ENCODE results near the gene GCHFR. TPM values are rescaled to one million over a fixed set of nuclear protein-coding genes. Genes with fewer than 3 reads are reported as not detected.
A peak's percentile ranks its signal among the peaks of the same experiment; 100 is the strongest.

Gene GCHFR
- not detected for total RNA-seq (ENCODE audit: insufficient read depth, low replicate concordance)

DNA sequence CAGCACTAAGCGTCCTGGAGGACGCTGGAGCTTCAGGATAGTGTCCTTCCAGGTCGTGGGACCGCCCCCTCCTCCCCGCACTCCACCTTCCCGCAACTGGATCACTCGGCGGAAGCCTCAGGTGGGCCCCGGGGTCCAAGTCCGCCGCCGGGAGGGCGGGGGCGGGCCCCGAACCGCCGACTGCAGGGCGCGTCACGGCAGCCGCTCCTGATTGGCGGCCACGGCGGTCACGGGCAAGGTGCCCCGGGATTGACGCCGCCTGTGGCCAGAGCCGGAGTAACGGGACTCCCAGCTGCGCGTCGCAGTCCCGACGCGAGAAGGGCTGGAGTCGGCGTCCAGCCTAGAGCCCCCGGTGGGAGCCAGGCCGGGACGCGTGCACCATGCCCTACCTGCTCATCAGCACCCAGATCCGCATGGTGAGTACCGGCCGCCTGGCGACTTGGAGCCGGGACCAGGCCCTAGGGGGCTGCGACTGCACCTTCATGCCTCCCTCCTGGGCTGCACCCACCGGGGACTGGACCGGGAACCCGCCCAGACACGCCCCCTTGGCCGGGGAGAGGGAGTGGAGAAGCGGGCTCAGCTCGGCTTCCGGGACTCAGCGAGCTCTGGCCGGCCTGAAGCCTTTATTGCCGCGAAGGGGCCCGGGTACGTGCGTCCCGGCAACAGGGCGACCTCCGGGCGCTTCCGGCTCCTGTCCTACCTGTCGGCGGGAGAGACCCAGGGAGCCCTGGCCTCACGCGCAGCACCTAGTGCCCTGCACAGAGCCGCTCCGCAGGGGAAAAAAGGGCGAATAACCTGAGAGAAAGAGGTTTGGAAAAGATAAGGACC is at the start of gene GCHFR:
GCHFR (plus strand) TSS at position 268 of the 828 bp plus-strand sequence; CDS start at position 381, 113 bp downstream.
- peak; percentile 80 for DNase-seq (ENCODE audit: low spot score)

GRCh38 chr15:40714144-40714543 is 49.7 kb upstream of the GCHFR start:
- DNase-seq (ENCODE audit: low spot score): no peak

- DNase-seq (ENCODE audit: low spot score): no peak
Measured at GRCh38 chr15:40716165-40716564, 47.7 kb upstream of the GCHFR start.

- no peak for DNase-seq (ENCODE audit: low spot score)
Measured at GRCh38 chr15:40721701-40722100, 42.2 kb upstream of the GCHFR start.

- DNase-seq (ENCODE audit: low spot score): no peak
Measured at GRCh38 chr15:40722354-40722753, 41.5 kb upstream of the GCHFR start.

GRCh38 chr15:40722934-40723333 is 40.9 kb upstream of the GCHFR start:
- DNase-seq (ENCODE audit: low spot score): no peak

GRCh38 chr15:40723919-40724318 is 39.9 kb upstream of the GCHFR start:
- DNase-seq (ENCODE audit: low spot score): no peak

GRCh38 chr15:40731034-40731433 is 32.8 kb upstream of the GCHFR start:
- DNase-seq (ENCODE audit: low spot score): no peak

GRCh38 chr15:40736575-40736974 is 27.3 kb upstream of the GCHFR start:
- DNase-seq (ENCODE audit: low spot score): no peak

GRCh38 chr15:40737048-40737447 is 26.8 kb upstream of the GCHFR start:
- no peak for DNase-seq (ENCODE audit: low spot score)

DNA sequence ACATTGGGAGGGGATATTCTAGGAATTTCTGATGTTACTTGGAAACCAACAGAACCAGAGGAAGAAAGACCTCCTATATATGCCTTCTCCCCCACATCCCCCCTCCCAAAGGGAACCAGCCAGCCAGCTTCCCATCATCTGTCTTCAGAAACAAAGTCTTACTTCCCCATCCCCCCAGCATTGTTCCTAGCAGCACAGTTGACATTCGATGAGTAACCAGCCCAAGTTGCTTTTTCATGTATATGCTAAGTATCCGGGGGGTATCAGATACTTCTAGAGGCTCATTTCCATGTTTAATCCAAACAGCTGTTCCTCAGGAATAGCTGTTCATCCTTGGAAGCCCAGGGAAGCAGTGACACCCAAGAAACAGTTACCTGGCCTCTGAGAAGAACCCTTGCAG is 24.8 kb upstream of the GCHFR start:
- no peak for DNase-seq (ENCODE audit: low spot score)

GRCh38 chr15:40739854-40740253 is 24.0 kb upstream of the GCHFR start:
- DNase-seq (ENCODE audit: low spot score): no peak

GRCh38 chr15:40743485-40743901 is 20.4 kb upstream of the GCHFR start:
- DNase-seq (ENCODE audit: low spot score): no peak

DNA sequence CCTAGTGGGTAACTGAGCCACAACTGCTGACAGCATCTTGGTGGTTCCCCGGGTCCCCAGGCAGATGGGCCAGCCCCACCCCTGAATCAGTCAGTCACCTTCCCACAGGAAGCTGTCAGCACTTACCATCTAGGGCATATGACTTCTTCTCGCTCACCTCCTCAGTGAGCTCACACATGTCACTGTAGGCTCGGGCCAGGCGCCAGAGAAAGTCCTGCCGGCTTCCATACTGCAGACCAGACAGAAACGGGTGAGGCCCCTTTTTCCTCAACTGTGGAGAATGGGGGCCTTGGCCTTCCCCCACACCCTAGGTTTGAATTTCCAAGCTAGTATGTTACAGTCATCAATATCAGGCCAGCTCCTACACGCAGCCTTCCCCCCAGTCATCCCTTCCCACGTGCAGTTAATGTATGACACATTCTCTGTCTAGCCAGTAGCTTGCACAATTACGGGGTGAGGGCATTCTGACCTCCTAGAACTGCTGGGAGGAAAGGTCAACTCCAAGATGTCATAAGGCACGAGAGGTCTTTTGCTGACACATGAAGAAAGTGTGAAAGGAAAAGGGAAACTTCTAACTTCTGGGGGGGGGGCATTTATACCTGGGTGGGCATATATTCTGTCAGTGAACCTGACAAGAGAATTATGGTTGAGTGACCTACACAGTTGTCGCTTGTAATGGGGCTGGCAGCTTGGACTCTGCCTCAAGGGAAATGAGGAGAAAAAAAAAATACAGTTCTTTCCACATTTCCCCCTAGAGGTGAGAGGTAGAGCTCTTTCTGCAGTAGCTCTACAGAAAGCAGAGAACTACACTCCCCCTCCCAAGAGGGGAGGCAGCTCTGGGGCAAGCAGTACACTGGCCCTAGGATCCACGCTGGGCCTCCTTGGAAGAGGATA is 19.7 kb upstream of the GCHFR start:
- DNase-seq (ENCODE audit: low spot score): no peak

- no peak for DNase-seq (ENCODE audit: low spot score)
Measured at GRCh38 chr15:40744815-40745152, 19.1 kb upstream of the GCHFR start.

DNA sequence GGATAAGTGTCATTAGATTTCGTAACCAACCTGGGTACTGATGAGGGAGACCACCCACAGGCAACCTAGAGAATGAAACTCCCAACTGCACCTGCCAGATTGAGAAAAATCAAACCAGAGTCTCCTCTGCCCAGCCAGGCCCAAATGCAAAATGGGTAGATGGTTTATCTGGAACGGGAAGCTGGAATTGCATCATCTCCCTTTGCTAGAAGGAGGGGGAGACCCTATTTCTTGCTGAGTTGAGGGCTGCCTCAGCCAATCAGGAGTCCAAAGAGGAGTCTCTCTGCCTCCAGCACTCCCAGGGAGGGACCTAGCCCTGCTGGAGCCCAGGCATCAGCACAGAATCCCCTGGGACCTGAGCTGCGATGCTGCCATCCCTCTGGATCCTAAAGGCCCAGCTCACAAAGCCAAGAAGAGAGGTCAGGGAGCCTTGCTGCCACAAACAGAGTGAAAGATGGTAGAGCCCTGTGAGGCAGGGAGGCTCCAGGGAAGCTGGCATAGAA is 16.9 kb upstream of the GCHFR start:
- DNase-seq (ENCODE audit: low spot score): no peak

DNA sequence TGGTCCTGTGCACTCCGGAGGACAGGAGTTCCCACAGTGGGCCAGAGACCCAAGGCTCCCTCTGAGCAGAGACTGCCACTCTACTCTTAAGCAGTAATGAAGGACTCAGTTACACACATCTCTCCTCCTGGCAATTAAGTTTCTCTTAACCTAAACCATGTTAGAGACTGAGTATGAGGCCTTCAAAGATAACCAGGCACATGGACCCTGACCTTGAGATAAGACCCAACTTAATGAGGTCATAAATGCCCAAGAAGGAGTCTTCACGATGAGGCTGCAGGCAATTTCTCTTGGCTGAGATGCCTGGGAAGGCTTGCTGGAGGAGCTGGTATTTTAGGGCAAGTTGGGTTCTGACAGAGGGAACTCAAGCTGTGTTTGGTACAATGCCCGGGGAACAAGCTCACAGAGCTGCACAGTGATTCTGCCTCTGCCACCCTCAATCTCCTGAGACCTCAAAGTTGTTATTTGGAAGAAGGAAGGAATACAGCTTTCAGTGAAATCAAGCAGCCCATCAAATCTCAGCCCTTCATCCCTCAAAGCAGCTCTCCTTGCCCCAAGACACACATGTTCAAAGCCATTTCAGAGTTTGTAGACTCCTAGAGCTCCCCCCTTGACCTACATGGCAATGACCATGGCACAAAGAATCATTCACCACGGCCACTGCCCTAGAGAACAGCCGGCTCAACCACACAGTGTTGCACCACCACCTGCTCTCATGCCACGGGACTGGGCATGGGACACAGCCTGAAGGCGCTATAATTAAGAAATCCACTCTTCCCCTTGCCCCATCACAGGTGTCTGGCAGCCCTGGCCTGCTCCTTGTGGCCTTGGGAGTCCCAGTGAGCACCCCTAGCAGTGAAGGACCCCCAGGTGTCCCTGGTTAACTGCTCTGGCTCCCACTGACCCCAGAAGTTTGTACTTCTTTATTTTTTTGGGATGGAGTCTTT is 15.9 kb upstream of the GCHFR start:
- no peak for DNase-seq (ENCODE audit: low spot score)

- no peak for DNase-seq (ENCODE audit: low spot score)
Measured at GRCh38 chr15:40749151-40749630, 14.7 kb upstream of the GCHFR start.

DNA sequence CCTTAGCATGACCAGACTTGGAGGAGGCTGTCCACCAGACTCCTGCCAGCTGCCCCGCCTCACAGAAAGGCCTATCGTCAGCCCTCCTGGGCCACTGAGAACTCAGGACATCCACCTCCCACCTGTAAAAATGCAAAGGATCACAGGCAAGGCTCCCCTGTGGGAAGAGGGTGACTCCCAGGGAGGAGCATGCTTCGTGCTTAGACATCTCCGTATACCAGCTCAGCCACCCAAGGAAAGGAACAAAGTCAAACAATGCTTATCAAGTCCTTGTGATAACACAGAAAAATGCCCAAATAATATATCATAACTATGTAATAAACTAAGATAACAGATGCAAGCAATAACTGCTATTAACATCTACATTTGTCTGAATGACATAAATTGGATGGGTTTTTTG is 13.0 kb upstream of the GCHFR start:
- no peak for DNase-seq (ENCODE audit: low spot score)

DNA sequence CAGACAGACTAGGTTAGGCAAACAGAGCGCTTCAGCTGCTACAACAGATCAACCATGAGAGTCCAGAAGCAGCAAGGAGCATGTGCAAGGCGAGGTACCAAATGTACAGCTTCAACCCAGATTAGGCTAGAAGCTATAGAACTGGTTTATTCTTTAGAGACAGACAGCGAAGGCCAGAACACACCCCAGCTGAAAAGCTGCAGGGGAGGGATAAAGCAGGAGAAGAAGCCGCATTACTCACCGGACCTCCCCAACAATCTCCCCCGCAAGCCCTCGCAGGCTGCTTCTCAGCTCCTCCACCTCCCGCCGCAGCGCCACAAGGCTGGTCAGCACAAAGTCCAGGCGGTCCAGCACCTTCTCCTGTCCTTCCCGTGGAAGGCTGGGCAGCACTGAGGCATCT is 12.1 kb upstream of the GCHFR start:
- no peak for DNase-seq (ENCODE audit: low spot score)

DNA sequence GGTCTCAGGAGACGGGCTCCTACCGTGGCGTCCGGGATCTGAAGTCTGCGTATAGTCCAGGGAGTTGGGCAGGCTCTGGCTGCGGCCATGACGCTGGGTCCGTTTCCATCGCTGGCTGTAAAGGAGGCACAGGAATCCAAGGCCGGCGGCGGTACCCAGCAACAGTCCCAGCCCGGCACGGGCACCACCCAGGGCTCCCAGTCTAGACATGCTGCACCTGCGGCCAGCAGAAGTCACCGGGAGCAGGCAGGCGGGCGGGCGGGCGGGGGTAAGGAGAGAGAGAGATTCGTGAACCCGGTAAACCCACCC is 9.3 kb upstream of the GCHFR start:
- DNase-seq (ENCODE audit: low spot score): peak; percentile 21
